ENCODE measurements around the gene PLEKHM3. TPM values are rescaled to one million over a fixed set of nuclear protein-coding genes. Genes with fewer than 3 reads are reported as not detected.

PLEKHM3 gene, protein sequence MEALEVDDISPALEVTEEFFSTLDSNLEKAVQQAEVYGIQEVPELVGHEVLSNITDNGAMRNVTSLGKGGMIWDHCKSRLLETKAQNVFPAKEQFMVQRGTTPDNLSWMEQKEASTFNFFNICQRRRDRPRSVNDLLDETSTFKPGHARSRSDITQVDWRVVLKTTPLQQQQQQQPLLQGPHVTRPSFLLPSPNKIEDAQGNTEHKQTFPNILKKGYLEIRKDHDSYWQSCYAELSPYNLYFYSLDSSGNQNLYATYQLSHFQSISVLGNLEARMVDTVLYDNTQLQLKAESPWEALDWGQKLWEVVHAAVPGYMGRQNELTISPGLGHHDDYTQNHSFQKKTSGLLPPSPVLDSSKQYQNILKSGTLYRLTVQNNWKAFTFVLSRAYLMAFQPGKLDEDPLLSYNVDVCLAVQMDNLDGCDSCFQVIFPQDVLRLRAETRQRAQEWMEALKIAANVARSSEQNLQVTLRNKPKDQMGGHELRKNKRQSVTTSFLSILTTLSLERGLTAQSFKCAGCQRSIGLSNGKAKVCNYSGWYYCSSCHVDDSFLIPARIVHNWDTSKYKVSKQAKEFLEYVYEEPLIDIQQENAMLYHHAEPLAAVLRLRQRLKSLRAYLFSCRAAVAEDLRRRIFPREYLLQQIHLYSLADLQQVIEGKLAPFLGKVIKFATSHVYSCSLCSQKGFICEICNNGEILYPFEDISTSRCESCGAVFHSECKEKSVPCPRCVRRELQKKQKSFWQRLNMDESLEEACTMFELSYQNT
- polyA plus RNA-seq = 1 to 10 TPM; 2.3 to 6.7 (median 5.8) TPM

GRCh38 chr2:208025037-208025813, at the start of gene PLEKHM3:
PLEKHM3 (minus strand) TSS chr2:208025527; CDS start chr2:208001639, 23,888 bp downstream.
- WGBS, 3 donors = 1 to 2% (median 2%) methylated on average over 34 to 38 of the region's 38 CpGs
- no peak within 1 kb of the TSS for H3K27ac ChIP-seq (ENCODE audit: low read depth, low read length)

DNA sequence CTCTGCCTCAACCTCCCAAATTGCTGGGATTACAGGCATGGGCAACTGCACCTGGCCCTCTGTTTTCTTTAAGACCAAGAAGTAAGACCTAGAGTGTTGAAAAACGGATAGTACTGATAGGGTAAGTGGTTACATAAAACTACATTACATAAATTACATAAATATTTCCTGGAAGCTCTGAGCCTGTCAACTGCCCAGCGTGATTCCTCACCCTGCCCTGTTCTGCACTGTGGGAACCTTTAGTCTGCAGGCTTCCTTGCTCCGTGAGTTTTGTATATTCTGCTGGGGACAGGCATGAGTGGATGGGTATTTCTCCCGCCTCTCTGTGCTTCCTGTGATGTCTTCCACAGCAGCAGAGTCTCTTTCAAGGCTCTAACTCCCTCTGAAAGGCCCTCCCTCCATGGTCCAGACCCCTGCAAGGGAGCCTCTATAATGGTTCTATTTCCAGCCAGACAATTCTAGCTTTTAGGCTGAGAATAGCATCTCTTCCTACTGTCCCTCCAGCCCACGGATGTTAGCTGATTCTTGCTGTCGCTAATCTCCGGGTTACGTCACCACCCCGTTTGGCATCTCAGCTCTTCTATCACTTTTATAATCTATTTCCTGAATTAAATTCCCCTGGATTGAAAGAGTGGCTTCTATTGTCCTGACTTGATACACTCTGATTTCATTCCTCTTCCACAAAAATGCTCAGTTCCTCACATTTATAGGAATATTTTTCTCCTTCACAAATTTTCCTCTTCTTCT, 49.5 kb upstream of the PLEKHM3 start:
- WGBS, 3 donors = 29 to 52% (median 45%) methylated on average over 9 of the region's 9 CpGs
- no peak overlapping the region for H3K27ac ChIP-seq (ENCODE audit: low read depth, low read length)

DNA sequence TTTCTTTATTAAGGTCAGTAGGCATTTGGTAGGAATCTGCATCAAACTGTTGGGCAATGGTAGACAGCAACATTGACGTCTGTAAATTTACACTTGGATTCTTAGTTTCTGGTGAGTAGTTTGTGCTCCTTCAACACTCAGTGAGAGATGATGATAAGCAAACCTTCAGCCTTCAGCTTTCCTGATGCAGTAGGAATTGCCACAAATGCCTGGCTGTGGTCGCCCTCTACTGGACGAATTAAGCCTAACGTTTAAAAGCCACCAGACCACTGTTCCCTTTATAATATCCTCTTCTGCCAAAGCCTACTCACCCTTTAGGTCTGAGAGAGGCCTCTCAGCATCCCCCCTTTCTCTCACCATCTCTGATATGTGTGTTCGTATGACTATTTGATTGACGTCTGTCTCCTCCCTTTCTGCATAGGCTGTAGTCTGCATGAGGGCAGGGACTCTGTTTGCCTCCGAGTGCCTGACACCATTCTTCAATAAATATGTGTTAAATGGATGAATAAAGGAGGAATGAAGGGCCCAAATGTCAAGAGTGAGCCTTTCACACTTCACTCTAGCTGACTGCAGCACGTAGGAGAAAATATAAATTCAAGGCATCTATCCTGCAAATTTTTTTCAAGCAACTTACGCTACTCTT, 47.0 kb upstream of the PLEKHM3 start:
- WGBS, 3 donors = 24 to 27% (median 26%) methylated on average over 9 of the region's 9 CpGs
- H3K27ac ChIP-seq (ENCODE audit: low read depth, low read length) = no peak overlapping the region

GRCh38 chr2:208069186-208069585, 43.9 kb upstream of the PLEKHM3 start:
- 72 to 79% (median 72%) methylated on average over 4 of the region's 4 CpGs for WGBS, 3 donors

GRCh38 chr2:208066016-208066415, 40.7 kb upstream of the PLEKHM3 start:
- 87 to 92% (median 88%) methylated on average over 4 of the region's 4 CpGs for WGBS, 3 donors
- H3K27ac ChIP-seq (ENCODE audit: low read depth, low read length) = no peak overlapping the region

More at GRCh38 chr2:208069186-208069585, 43.9 kb upstream of the PLEKHM3 start:
- H3K27ac ChIP-seq (ENCODE audit: low read depth, low read length) = no peak overlapping the region

DNA sequence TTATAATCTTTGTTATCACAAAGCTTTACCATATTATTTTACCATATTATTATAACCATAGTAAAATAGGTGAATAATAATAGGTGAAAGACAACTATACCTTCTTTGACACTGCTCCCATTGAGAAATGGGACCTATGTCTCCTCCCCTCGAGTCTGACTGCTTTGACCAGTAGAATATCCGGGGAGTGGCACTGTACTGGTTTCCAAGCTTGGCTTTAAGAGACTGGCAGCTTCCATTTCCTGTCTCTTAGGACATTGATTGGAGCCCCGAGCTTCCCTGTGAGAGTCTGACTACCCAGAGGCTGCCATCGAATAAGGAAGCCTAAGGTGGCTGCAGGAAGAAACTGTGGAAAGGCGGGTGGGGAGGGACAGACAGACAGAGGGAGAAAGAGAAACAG, 40.1 kb upstream of the PLEKHM3 start:
- WGBS, 3 donors = 69 to 82% (median 70%) methylated on average over 5 of the region's 5 CpGs
- no peak overlapping the region for H3K27ac ChIP-seq (ENCODE audit: low read depth, low read length)

GRCh38 chr2:208064220-208064961, 39.1 kb upstream of the PLEKHM3 start:
- no peak overlapping the region for H3K27ac ChIP-seq (ENCODE audit: low read depth, low read length)
- WGBS, 3 donors = 55 to 84% (median 57%) methylated on average over 8 of the region's 8 CpGs

DNA sequence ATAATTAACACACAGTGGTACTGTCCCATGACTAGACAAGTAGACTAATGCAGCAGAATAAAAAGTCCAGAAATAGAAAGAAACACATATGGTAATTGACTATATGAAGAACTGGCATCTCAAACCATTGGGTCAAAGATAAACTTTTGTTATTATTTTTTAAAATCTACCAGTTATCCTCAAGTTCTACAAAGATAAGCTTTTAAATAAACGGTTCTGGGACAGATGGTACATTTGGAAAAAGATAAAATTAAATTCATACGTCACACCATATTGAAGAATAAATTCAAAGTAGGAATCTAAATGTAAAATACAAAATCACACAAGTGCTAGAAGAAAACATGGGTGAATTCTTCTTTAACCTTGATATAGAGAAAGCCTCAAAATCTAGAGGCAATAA, 37.6 kb upstream of the PLEKHM3 start:
- H3K27ac ChIP-seq (ENCODE audit: low read depth, low read length) = no peak overlapping the region
- 60 to 72% (median 71%) methylated on average over 2 of the region's 2 CpGs for WGBS, 3 donors

DNA sequence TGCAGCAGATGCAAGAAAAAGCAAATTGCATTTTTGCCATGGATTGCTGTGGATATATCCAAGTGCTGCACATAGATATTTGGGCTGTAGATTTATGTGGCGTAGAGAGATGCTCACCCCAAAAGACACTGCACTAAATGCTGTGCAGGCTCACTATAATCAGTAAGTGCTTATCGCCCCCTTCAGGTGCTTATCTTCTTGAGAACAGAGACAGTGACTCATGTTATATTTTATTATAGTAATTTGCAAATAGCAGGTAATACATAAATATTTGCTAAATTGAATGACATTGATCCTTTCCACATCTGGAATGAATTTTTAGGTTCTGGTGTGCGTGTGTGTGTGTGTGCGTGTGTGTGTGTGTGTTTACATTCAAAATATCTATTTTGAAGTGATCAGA, 36.8 kb upstream of the PLEKHM3 start:
- WGBS, 3 donors = 49 to 52% (median 51%) methylated on average over 4 of the region's 4 CpGs
- H3K27ac ChIP-seq (ENCODE audit: low read depth, low read length) = no peak overlapping the region

DNA sequence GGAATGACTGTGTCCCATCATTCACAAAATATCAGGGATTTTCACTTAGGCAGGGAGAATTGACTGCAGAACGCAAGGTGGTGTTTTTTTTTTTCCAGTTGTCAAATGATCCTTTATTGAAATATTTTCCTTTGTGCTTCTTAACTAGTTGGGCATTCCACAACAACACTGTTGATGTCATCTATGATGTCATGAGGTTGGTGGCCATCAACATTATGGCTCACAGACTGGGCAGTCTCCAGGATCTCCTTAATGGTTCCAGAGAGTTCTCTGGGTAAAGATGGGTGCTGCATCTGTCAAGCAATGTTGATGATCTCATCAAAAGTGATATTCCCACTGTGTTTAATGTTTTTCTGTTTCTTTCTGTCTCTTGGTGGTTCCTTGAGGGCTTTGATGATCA, 31.8 kb upstream of the PLEKHM3 start:
- H3K27ac ChIP-seq (ENCODE audit: low read depth, low read length) = no peak overlapping the region
- WGBS, 3 donors = 95 to 97% (median 97%) methylated on average over 1 of the region's 1 CpG

DNA sequence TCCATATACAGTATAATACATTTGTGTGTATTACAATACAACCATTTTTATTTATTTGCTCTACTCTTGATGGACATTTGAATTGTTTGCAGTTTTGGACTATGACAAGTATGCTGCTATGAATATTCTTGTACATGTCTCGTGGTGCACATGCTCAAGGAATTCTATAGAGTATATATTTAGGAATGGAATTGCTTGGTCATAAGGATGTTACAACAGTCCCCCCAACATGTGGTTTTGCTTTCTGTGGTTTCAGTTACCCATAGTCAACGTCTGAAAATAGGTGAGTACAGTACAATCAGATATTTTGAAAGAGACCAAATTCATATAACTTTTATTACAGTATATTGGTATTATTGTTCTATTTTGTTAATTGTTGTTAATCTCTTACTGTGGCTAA, 24.1 kb upstream of the PLEKHM3 start:
- H3K27ac ChIP-seq (ENCODE audit: low read depth, low read length) = no peak overlapping the region
- WGBS, 3 donors = 47 to 70% (median 53%) methylated on average over 2 of the region's 2 CpGs

- 73 to 83% (median 81%) methylated on average over 4 of the region's 4 CpGs for WGBS, 3 donors
- H3K27ac ChIP-seq (ENCODE audit: low read depth, low read length) = no peak overlapping the region
These were observed 23.7 kb upstream of the PLEKHM3 start for GRCh38 chr2:208049006-208049405.

DNA sequence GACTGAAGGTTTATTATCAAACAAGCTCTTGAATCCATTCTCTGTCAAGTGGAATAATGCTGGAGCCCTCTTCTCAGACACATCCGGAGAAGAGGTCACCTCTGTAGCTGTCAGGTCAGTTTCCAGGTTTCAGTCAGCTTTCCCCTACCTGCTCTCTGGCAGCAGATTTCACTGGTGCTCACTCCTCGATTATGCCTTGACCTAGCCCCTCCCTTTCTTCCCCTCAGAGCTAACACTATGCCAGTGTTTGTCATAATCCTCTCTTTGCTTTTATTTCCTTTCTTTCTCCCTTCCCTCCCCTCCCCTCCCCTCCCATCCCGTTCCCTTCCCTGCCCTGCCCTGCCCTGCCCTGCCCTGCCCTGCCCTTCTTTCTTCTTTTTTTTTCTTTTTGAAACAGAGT, 22.5 kb upstream of the PLEKHM3 start:
- 29 to 43% (median 39%) methylated on average over 2 to 3 of the region's 3 CpGs for WGBS, 3 donors
- H3K27ac ChIP-seq (ENCODE audit: low read depth, low read length) = no peak overlapping the region

DNA sequence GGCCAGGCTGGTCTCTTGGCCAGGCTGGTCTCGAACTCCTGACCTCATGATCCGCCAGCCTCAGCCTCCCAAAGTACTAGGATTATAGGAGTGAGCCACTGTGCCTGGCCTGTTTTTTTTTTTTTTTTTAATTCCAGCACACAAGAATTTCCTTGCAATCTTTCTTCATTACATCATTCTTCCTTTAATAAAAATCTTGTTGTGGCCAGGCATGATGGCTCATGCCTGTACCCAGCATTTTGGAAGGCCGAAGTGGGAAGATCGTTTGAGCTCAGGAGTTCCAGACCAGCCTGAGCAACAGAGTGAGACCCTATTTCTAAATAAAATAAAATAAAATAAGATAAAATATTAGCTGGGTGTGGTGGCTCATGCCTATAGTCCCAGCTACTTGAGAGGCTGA, 21.4 kb upstream of the PLEKHM3 start:
- H3K27ac ChIP-seq (ENCODE audit: low read depth, low read length) = no peak overlapping the region
- WGBS, 3 donors = 81 to 91% (median 89%) methylated on average over 4 of the region's 4 CpGs

DNA sequence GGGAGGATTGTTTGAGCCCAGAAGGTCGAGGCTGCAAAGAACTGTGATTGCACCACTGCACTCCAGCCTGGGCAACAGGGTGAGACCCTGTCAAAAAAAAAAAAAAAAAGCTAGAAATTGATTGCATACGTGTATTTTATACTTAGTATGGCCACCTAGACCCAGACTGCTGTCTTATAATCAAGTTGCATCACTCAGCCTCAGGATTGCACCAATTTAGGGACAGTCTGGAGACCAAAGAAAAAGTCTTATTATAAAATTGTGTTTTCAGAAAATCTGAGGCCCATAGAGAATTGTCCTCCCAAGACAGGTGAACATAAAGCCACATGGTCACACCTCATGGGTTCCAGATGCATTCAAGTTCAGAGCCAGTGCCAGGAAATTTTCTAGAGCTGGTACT, 17.1 kb upstream of the PLEKHM3 start:
- 58 to 98% (median 69%) methylated on average over 2 of the region's 2 CpGs for WGBS, 3 donors
- no peak overlapping the region for H3K27ac ChIP-seq (ENCODE audit: low read depth, low read length)

- WGBS, 3 donors = 73 to 89% (median 79%) methylated on average over 3 of the region's 3 CpGs
- no peak overlapping the region for H3K27ac ChIP-seq (ENCODE audit: low read depth, low read length)
These were observed 16.7 kb upstream of the PLEKHM3 start for GRCh38 chr2:208042041-208042440.
